Measurements from ENCODE around the gene CCIN. TPM values are rescaled to one million over a fixed set of nuclear protein-coding genes. Genes with fewer than 3 reads are reported as not detected.

Gene CCIN
- total and polyA plus RNA-seq, 2 of the 13 experiments (the other 11 are each of a cell fraction or from before 2014, with no cell fraction given) = not detected

DNA sequence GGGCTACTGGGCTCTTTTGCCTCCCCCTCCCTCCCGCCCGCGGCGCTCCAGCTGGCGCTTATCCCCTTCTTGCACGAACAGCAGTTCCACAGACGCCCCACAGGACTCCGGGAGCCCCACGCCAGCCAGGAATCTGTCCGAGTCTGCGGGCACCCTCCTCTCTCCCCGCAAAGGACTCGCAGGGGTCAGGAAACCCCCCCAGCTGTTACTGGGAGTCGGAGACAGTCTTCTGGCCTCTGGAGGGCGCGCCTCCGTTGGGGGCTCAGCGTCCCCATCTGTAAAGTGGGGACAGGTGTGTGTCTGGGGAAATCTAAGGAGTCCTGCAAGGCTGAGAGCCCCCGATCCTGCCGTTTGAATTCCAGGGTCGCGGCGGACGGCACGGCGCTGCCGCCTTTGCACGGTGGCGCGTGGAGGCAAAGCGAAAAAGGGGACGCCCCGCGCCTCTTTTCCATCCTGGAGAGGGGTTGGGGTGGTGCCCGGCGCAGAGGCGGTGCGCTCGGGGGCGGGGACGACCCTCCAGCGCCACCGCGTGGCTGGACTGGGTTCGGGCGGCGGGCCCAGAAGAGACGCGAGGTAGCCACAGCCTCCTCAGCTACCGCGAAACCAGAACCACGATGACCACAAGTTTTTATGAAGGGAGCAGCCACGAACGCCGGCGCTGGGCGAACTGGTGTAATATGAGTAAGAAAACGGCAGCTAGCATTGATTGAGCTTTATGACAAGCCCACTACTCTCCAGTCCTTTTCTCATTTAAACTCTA, 2.8 kb upstream of the CCIN start (continued):
- TF ChIP-seq ZNF598 (CRISPR knock-in tag; IDR thresholded peaks at IDR 0.05; ENCODE audit: borderline replicate concordance) (0 out of 2 replicates have a peak, but pooled peaks have one; percentile 30), ZSCAN5A (CRISPR knock-in tag; IDR thresholded peaks at IDR 0.05; ENCODE audit: borderline replicate concordance) (no peak), KDM2A (CRISPR knock-in tag; IDR thresholded peaks at IDR 0.05; ENCODE audit: borderline replicate concordance, low read depth) (peak; percentile 67; the same call in 1 of the 2 replicates), ZEB1 (IDR thresholded peaks at IDR 0.05; ENCODE audit: insufficient replicate concordance, low read depth) (no peak), ZNF552 (CRISPR knock-in tag; IDR thresholded peaks at IDR 0.05; ENCODE audit: borderline replicate concordance) (no peak), CBX5 (CRISPR knock-in tag; IDR thresholded peaks at IDR 0.05; ENCODE audit: borderline replicate concordance) (no peak), TEAD3 (CRISPR knock-in tag; optimal IDR thresholded peaks at IDR 0.05; ENCODE audit: borderline replicate concordance) (peak; percentile 20), ZNF652 (CRISPR knock-in tag; IDR thresholded peaks at IDR 0.05; ENCODE audit: borderline replicate concordance, low read depth) (no peak), PITX1 (CRISPR knock-in tag; IDR thresholded peaks at IDR 0.05) (0 out of 2 replicates have a peak, but pooled peaks have one; percentile 35), ZNF678 (CRISPR knock-in tag; IDR thresholded peaks at IDR 0.05) (no peak), ZNF800 (CRISPR knock-in tag; IDR thresholded peaks at IDR 0.05) (no peak), ZFP36L2 (CRISPR knock-in tag; IDR thresholded peaks at IDR 0.05) (no peak), TCF7 (IDR thresholded peaks at IDR 0.05; ENCODE audit: low read depth) (no peak), TCF12 (IDR thresholded peaks at IDR 0.05) (no peak), TCF12 (CRISPR knock-in tag; IDR thresholded peaks at IDR 0.05) (no peak), DDIT3 (CRISPR knock-in tag; IDR thresholded peaks at IDR 0.05) (no peak)
- TF ChIP-seq, protein P1, sequence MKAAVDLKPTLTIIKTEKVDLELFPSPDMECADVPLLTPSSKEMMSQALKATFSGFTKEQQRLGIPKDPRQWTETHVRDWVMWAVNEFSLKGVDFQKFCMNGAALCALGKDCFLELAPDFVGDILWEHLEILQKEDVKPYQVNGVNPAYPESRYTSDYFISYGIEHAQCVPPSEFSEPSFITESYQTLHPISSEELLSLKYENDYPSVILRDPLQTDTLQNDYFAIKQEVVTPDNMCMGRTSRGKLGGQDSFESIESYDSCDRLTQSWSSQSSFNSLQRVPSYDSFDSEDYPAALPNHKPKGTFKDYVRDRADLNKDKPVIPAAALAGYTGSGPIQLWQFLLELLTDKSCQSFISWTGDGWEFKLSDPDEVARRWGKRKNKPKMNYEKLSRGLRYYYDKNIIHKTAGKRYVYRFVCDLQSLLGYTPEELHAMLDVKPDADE (CRISPR knock-in tag; IDR thresholded peaks at IDR 0.05) = no peak
- TF ChIP-seq, protein P2, sequence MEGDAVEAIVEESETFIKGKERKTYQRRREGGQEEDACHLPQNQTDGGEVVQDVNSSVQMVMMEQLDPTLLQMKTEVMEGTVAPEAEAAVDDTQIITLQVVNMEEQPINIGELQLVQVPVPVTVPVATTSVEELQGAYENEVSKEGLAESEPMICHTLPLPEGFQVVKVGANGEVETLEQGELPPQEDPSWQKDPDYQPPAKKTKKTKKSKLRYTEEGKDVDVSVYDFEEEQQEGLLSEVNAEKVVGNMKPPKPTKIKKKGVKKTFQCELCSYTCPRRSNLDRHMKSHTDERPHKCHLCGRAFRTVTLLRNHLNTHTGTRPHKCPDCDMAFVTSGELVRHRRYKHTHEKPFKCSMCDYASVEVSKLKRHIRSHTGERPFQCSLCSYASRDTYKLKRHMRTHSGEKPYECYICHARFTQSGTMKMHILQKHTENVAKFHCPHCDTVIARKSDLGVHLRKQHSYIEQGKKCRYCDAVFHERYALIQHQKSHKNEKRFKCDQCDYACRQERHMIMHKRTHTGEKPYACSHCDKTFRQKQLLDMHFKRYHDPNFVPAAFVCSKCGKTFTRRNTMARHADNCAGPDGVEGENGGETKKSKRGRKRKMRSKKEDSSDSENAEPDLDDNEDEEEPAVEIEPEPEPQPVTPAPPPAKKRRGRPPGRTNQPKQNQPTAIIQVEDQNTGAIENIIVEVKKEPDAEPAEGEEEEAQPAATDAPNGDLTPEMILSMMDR (CRISPR knock-in tag; IDR thresholded peaks at IDR 0.05) = peak; percentile 95
- TF ChIP-seq, protein P3, sequence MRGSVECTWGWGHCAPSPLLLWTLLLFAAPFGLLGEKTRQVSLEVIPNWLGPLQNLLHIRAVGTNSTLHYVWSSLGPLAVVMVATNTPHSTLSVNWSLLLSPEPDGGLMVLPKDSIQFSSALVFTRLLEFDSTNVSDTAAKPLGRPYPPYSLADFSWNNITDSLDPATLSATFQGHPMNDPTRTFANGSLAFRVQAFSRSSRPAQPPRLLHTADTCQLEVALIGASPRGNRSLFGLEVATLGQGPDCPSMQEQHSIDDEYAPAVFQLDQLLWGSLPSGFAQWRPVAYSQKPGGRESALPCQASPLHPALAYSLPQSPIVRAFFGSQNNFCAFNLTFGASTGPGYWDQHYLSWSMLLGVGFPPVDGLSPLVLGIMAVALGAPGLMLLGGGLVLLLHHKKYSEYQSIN (CRISPR knock-in tag; IDR thresholded peaks at IDR 0.05; ENCODE audit: borderline replicate concordance) = no peak

Data from HepG2 (cell line).